Measurements from ENCODE around the gene SNRPA1. TPM values are rescaled to one million over a fixed set of nuclear protein-coding genes. Genes with fewer than 3 reads are reported as not detected.

SNRPA1 gene
- total and polyA plus RNA-seq, 2 experiments from 2014 or later: 36.6 to 131 TPM

GRCh38 chr15:101326462-101327146 lies 31.6 kb upstream of the SNRPA1 start:
- TF ChIP-seq, protein P1, sequence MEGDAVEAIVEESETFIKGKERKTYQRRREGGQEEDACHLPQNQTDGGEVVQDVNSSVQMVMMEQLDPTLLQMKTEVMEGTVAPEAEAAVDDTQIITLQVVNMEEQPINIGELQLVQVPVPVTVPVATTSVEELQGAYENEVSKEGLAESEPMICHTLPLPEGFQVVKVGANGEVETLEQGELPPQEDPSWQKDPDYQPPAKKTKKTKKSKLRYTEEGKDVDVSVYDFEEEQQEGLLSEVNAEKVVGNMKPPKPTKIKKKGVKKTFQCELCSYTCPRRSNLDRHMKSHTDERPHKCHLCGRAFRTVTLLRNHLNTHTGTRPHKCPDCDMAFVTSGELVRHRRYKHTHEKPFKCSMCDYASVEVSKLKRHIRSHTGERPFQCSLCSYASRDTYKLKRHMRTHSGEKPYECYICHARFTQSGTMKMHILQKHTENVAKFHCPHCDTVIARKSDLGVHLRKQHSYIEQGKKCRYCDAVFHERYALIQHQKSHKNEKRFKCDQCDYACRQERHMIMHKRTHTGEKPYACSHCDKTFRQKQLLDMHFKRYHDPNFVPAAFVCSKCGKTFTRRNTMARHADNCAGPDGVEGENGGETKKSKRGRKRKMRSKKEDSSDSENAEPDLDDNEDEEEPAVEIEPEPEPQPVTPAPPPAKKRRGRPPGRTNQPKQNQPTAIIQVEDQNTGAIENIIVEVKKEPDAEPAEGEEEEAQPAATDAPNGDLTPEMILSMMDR (IDR thresholded peaks at IDR 0.05; ENCODE audit: low read depth, low read length): no peak
- Histone ChIP-seq H3K27ac (no peak overlapping the region), H3K4me3 (no peak overlapping the region), H3K4me1 (ENCODE audit: low read depth) (no peaks in the 10 kb centered on the region), H3K27me3 (peaks cover 24% of the 10 kb centered on the region), H3K36me3 (no peaks in the 10 kb centered on the region), H3K9me3 (ENCODE audit: low read depth) (no peaks in the 10 kb centered on the region)
- no peak for DNase-seq (ENCODE audit: low read depth in 1 of 2, low spot score in 1 of 2)

GRCh38 chr15:101326026-101326315 lies 30.9 kb upstream of the SNRPA1 start:
- Histone ChIP-seq H3K36me3 (no peaks in the 10 kb centered on the region), H3K27ac (no peak overlapping the region)

DNA sequence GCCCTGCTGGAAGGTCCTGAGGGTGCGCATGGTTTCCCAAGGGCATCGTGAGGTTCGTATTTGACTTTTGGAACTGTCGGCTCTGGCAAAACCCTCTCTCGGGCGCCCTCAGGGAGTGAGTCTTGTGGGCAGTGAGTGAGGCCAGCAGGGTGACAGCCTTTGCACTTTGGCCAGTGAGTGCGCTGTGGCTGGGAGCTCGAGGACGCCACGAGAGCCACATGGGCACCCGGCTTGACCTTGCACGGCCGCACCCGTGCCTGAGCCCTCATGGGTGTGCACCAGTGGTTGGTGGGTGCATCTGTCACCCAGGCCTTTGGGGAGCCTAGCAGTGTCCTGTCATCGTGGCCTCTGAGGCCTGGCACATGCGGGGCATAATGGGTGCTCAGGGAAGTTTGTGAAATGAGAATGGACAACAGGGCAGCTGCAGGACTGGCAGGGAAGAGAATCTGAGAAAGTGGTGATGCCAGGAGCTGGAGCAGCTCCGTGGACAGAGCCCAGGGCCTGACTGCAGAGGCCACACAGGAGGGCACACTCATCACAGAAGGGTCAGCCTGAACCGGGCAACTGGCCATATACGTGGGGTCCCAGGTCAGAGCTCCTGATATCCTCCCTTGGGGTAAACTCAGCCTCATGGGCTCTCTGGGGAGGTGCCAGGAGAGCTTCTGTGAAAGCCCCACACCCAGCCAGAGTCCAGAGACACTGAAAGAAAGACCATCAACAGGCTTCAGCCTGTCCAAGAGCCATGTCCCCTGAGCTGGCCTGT lies 30.4 kb upstream of the SNRPA1 start:
- Histone ChIP-seq H3K36me3 (no peaks in the 10 kb centered on the region), H3K27ac (no peak overlapping the region), H3K4me3 (no peak overlapping the region), H3K9me3 (ENCODE audit: low read depth) (no peaks in the 10 kb centered on the region), H3K27me3 (peaks cover 12% of the 10 kb centered on the region), H3K4me1 (ENCODE audit: low read depth) (no peaks in the 10 kb centered on the region)
- TF ChIP-seq, protein P1 (IDR thresholded peaks at IDR 0.05; ENCODE audit: low read depth, low read length): no peak
- DNase-seq (ENCODE audit: low read depth in 1 of 2, low spot score in 1 of 2): no peak

More at GRCh38 chr15:101326026-101326315, 30.9 kb upstream of the SNRPA1 start:
- TF ChIP-seq, protein P1 (IDR thresholded peaks at IDR 0.05; ENCODE audit: low read depth, low read length): no peak
- Histone ChIP-seq H3K4me1 (ENCODE audit: low read depth) (no peaks in the 10 kb centered on the region), H3K9me3 (ENCODE audit: low read depth) (no peaks in the 10 kb centered on the region), H3K4me3 (no peak overlapping the region), H3K27me3 (peaks cover 18% of the 10 kb centered on the region)
- DNase-seq (ENCODE audit: low read depth in 1 of 2, low spot score in 1 of 2): no peak

DNA sequence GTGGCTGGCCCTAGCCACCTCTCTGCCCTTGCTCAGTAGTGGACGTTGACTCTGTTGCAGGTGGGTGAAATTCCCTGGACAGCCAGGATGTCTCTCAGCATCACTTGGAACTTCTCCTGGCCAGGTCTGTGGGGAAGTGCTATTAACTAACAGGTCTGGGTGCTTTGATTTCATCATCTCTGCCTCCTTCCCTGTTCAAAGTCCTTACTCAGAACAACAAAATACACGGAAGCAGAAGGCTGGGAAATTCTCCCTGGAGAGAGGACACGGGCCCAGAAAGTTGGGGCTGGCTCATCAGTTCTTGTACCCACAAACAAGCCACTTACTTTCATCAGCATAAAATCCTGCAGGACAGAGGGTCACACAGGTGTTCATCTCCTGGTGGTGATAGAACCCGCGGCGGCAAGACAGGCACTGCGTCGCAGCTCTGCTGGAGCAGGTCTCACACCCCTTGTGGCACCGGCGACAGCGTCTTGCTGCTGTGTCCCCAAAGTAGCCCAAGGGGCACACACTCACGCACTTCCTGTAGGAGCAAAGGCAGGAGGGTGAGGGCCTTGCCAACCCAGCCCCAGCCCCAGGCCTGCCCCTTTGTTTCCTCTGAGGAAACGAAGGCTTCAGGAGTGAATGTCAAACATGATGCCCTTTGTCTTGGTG lies 29.6 kb upstream of the SNRPA1 start:
- TF ChIP-seq, protein P1 (IDR thresholded peaks at IDR 0.05; ENCODE audit: low read depth, low read length): no peak
- no peak overlapping the region for H3K4me3 ChIP-seq

DNA sequence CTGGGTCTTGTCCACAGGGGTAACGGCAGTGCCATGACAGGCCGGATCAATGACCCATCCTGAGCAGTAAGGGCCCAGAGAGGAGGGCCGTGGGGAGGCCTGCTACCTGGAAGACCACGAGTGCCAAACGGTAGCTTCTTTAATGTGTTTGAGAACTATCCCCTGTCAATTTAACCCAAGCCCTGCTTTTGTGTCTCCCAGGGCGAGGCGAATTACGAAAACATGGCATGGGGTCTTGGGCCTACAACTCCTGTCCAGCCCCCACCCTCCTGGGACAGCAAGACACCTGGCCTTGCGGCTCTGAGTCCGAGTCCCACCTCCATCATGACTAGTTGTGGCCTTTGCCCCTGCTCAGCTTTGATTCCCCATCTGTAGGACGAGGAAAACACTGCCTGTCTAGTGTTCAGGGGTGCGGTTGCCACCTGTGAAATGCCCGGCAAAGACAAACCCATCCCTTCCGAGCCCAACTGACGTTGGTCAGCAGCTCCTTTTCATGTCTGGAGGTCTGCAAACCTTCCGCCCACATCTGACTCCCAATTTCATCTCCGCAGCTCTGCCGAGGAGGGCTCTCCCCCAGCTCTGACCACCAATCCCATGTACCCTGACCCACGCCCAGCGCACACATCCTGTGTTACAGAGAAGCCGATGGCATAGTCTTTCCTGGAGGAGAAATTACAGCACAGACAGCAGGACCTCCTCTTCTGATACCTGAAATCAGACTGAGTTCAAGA lies 28.9 kb upstream of the SNRPA1 start:
- no peaks in the 10 kb centered on the region for H3K9me3 ChIP-seq (ENCODE audit: low read depth)
- H3K27me3 ChIP-seq: peaks cover 9% of the 10 kb centered on the region
- no peaks in the 10 kb centered on the region for H3K4me1 ChIP-seq (ENCODE audit: low read depth)
- H3K36me3 ChIP-seq: no peaks in the 10 kb centered on the region
- TF ChIP-seq, protein P1 (IDR thresholded peaks at IDR 0.05; ENCODE audit: low read depth, low read length): no peak
- H3K27ac ChIP-seq: no peak overlapping the region
- no peak overlapping the region for H3K4me3 ChIP-seq
- DNase-seq (ENCODE audit: low read depth in 1 of 2, low spot score in 1 of 2): no peak

More for the DNA sequence above, 29.6 kb upstream of the SNRPA1 start:
- no peaks in the 10 kb centered on the region for H3K36me3 ChIP-seq
- H3K27ac ChIP-seq: no peak overlapping the region
- no peak for DNase-seq (ENCODE audit: low read depth in 1 of 2, low spot score in 1 of 2)
- no peaks in the 10 kb centered on the region for H3K4me1 ChIP-seq (ENCODE audit: low read depth)
- no peaks in the 10 kb centered on the region for H3K9me3 ChIP-seq (ENCODE audit: low read depth)
- H3K27me3 ChIP-seq: peaks cover 7% of the 10 kb centered on the region
